Stimulated activated CD4-positive, alpha-beta T cell treated with anti-CD3 and anti-CD28 coated beads, TNF-alpha, amount 100 ng/mL, for 24 hours (primary cell): ENCODE measurements around the gene CASP1.
A peak's percentile ranks its signal among the peaks of the same experiment; 100 is the strongest.
"Not testable (repeated sequence)": the region's sequence is repeated elsewhere in the genome, so short reads cannot be mapped to it uniquely, and the experiment has no call there.

Source experiments
- DNase-seq, 3 experiments: peaks; one replicate each; pipeline ENCODE4 v3.0.0-alpha.2; 2020; ENCODE audit warnings: low read depth in 3 of 3

The CASP1 gene

GRCh38 chr11:105045676-105046296 is 10.8 kb upstream of the CASP1 start:
- no peak for DNase-seq

GRCh38 chr11:105044557-105045524 is 9.9 kb upstream of the CASP1 start, which contains the start of gene CARD16:
TSS of gene CARD16 (minus strand) at chr11:105045335. CDS start at chr11:105045297, 38 bp downstream.
- not testable (repeated sequence) for DNase-seq

- DNase-seq: no peak
These were observed 7.2 kb upstream of the CASP1 start for GRCh38 chr11:105042178-105042577.

- no peak for DNase-seq
These were observed 5.8 kb upstream of the CASP1 start for GRCh38 chr11:105040703-105041102.

- DNase-seq: not testable (repeated sequence)
These were observed 556 bp downstream of the CASP1 start for GRCh38 chr11:105034388-105034787.

GRCh38 chr11:105033781-105034180 is 1.2 kb downstream of the CASP1 start:
- DNase-seq: no peak

- DNase-seq: no peak
These were observed 1.6 kb downstream of the CASP1 start for GRCh38 chr11:105033343-105033742.

GRCh38 chr11:105032495-105032894 is 2.4 kb downstream of the CASP1 start:
- DNase-seq: no peak

GRCh38 chr11:105027678-105028077 is 7.3 kb downstream of the CASP1 start:
- no peak for DNase-seq

- DNase-seq: no peak
These were observed 10.6 kb downstream of the CASP1 start for GRCh38 chr11:105024394-105024793.

- no peak for DNase-seq
These were observed 11.9 kb downstream of the CASP1 start, which contains the start of gene CASP5 for GRCh38 chr11:105023003-105023402. TSS of gene CASP5 (minus strand) at chr11:105023168. CDS start at chr11:105023136, 32 bp downstream.

GRCh38 chr11:105022527-105022926 is 12.4 kb downstream of the CASP1 start:
- DNase-seq: no peak

- no peak for DNase-seq
These were observed 27.5 kb downstream of the CASP1 start for GRCh38 chr11:105007463-105007862.

GRCh38 chr11:105005451-105005845 is 29.5 kb downstream of the CASP1 start:
- DNase-seq: no peak

GRCh38 chr11:105004021-105004420 is 30.9 kb downstream of the CASP1 start:
- no peak for DNase-seq

GRCh38 chr11:105003151-105003550 is 31.8 kb downstream of the CASP1 start:
- no peak for DNase-seq

GRCh38 chr11:105000797-105001196 is 34.1 kb downstream of the CASP1 start:
- peak; percentile 16 to 48 (median 28) for DNase-seq

- DNase-seq: no peak
These were observed 34.8 kb downstream of the CASP1 start for GRCh38 chr11:105000167-105000566.

GRCh38 chr11:104999721-105000120 is 35.2 kb downstream of the CASP1 start:
- DNase-seq: no peak

- DNase-seq: no peak
These were observed 37.7 kb downstream of the CASP1 start for GRCh38 chr11:104997288-104997687.

- DNase-seq: no peak
These were observed 39.9 kb downstream of the CASP1 start for GRCh38 chr11:104995001-104995408.

- DNase-seq: no peak
These were observed 42.2 kb downstream of the CASP1 start for GRCh38 chr11:104992781-104993180.

GRCh38 chr11:104991994-104992393 is 43.0 kb downstream of the CASP1 start:
- DNase-seq: no peak
